H1 (cell line): Measurements from ENCODE around the gene GALNT2. TPM values are rescaled to one million over a fixed set of nuclear protein-coding genes. Genes with fewer than 3 reads are reported as not detected.

Source experiments
- CTCF ChIA-PET: fragments of 300-600 bp; sonication (Branson Sonifier 250); formaldehyde crosslinking; loops from one replicate; lab custom pipeline; 2021; ENCODE audit not compliant: partially characterized antibody; lab: Charles Lee
- POLR2A ChIA-PET: fragments of 300-600 bp; sonication (Branson Sonifier 250); formaldehyde crosslinking; loops from one replicate; lab custom pipeline; 2021; ENCODE audit warnings: inconsistent platforms; ENCODE audit not compliant: partially characterized antibody; lab: Charles Lee
- DNase-seq, 2 experiments: peaks; one replicate each; pipeline versions ENCODE4 v3.0.0 to v3.0.0-alpha.2; 2010 to 2022; ENCODE audit warnings: low spot score in 2 of 2, low read depth in 1 of 2, mixed read lengths in 1 of 2
- FAIRE-seq: peaks from 2 replicates; lab custom pipeline; 2011; peaks lifted over from hg19 to GRCh38; lab: Jason Lieb, UNC
- H2AFZ ChIP-seq: 2 replicates; pipeline ENCODE4 v1.8.1; 2012; ENCODE audit warnings: low read length, inconsistent platforms
- H2AK5ac ChIP-seq: 2 replicates; pipeline ENCODE4 v1.6.1; 2013; ENCODE audit warnings: low read depth, low read length
- H2BK120ac ChIP-seq: replicated peaks from 2 replicates; pipeline ENCODE3; 2013; ENCODE audit warnings: low read depth, low read length, inconsistent platforms
- H2BK12ac ChIP-seq: 2 replicates; pipeline ENCODE4 v1.6.1; 2013; ENCODE audit warnings: low read depth, low read length
- H2BK15ac ChIP-seq: 2 replicates; pipeline ENCODE4 v1.6.1; 2013; ENCODE audit warnings: low read length
- H2BK20ac ChIP-seq: 2 replicates; pipeline ENCODE4 v1.6.1; 2013; ENCODE audit warnings: low read length
- H2BK5ac ChIP-seq: 2 replicates; pipeline ENCODE4 v1.6.1; 2013; ENCODE audit warnings: low read depth, low read length
- H3K14ac ChIP-seq: 2 replicates; pipeline ENCODE4 v1.6.1; 2013; ENCODE audit warnings: inconsistent platforms; ENCODE audit not compliant: insufficient read length
- H3K18ac ChIP-seq: 2 replicates; pipeline ENCODE4 v1.6.1; 2013; ENCODE audit warnings: low read length; ENCODE audit errors: extremely low read depth
- H3K23ac ChIP-seq: 2 replicates; pipeline ENCODE4 v1.6.1; 2013; ENCODE audit warnings: inconsistent platforms; ENCODE audit not compliant: insufficient read length
- H3K23me2 ChIP-seq: 2 replicates; pipeline ENCODE4 v1.6.1; 2013; ENCODE audit warnings: low read depth, low read length
- H3K27ac ChIP-seq: 2 replicates; pipeline ENCODE4 v1.6.1; 2011; ENCODE audit warnings: low read depth, low read length, inconsistent platforms
- H3K27me3 ChIP-seq, 4 experiments: replicated peaks in 1 of 4; 1 replicate in 1 of 4; 2 replicates in 3 of 4; pipeline versions ENCODE4 v1.6.1 to v1.8.1; 2011 to 2013; ENCODE audit warnings: low read length in 3 of 4, mild to moderate bottlenecking in 3 of 4, inconsistent platforms in 2 of 4, mixed read lengths in 2 of 4, moderate library complexity in 1 of 4; ENCODE audit not compliant: control insufficient read depth in 3 of 4, insufficient read depth in 3 of 4; ENCODE audit errors: extremely low read depth in 1 of 4
- H3K36me3 ChIP-seq, 4 experiments: 2 replicates each; pipeline versions ENCODE4 v1.6.1 to v1.8.1; 2011 to 2013; ENCODE audit warnings: mild to moderate bottlenecking in 4 of 4, low read length in 3 of 4, moderate library complexity in 2 of 4, control low read depth in 1 of 4, inconsistent platforms in 1 of 4; ENCODE audit not compliant: insufficient read depth in 4 of 4, control insufficient read depth in 2 of 4
- H3K4ac ChIP-seq: replicated peaks from 2 replicates; pipeline ENCODE3; 2013; ENCODE audit warnings: low read length, low read depth, mixed read lengths, inconsistent platforms; ENCODE audit not compliant: insufficient read length
- H3K4me1 ChIP-seq, 4 experiments: replicated peaks in 1 of 4; 1 replicate in 1 of 4; 2 replicates in 3 of 4; pipeline versions ENCODE4 v1.6.1 to v1.8.1; 2011 to 2013; ENCODE audit warnings: low read length in 3 of 4, inconsistent platforms in 2 of 4, mixed read lengths in 1 of 4; ENCODE audit not compliant: insufficient read depth in 4 of 4, control insufficient read depth in 3 of 4
- H3K4me2 ChIP-seq, 2 experiments: 2 replicates each; pipeline versions ENCODE4 v1.6.1 to v1.8.1; 2011 to 2013; ENCODE audit warnings: low read depth in 2 of 2, low read length in 2 of 2, control low read depth in 1 of 2, inconsistent platforms in 1 of 2, mild to moderate bottlenecking in 1 of 2; ENCODE audit not compliant: insufficient read depth in 1 of 2
- H3K4me3 ChIP-seq, 4 experiments: fragments of 200-600, 300-600 bp in 1 of 4; sonication (generic), shearing (Covaris generic), sonication (Bioruptor Twin) in 1 of 4; 2 replicates each; pipeline versions ENCODE4 v1.5.1 to v1.8.1; 2011 to 2016; ENCODE audit warnings: low read length in 4 of 4, low read depth in 3 of 4, control low read depth in 2 of 4, inconsistent platforms in 2 of 4, mild to moderate bottlenecking in 2 of 4, mixed read lengths in 1 of 4, moderate library complexity in 1 of 4; ENCODE audit not compliant: insufficient read depth in 2 of 4; ENCODE audit errors: extremely low read depth in 1 of 4
- H3K56ac ChIP-seq: replicated peaks from 2 replicates; pipeline ENCODE3; 2013; ENCODE audit warnings: low read depth, mild to moderate bottlenecking, mixed read lengths, low read length, inconsistent platforms; ENCODE audit not compliant: insufficient read length
- H3K79me1 ChIP-seq: 2 replicates; pipeline ENCODE4 v1.6.1; 2013; ENCODE audit warnings: low read depth, low read length, control low read depth
- H3K79me2 ChIP-seq, 2 experiments: 2 replicates each; pipeline versions ENCODE4 v1.6.1 to v1.8.1; 2012 to 2013; ENCODE audit warnings: low read length in 2 of 2, mild to moderate bottlenecking in 2 of 2, inconsistent platforms in 1 of 2; ENCODE audit not compliant: insufficient read depth in 2 of 2, control insufficient read depth in 1 of 2
- H3K9ac ChIP-seq, 4 experiments: replicated peaks in 1 of 4; 1 replicate in 1 of 4; 2 replicates in 3 of 4; pipeline versions ENCODE4 v1.6.1 to v1.8.1; 2011 to 2013; ENCODE audit warnings: low read depth in 3 of 4, low read length in 3 of 4, control low read depth in 2 of 4, mild to moderate bottlenecking in 2 of 4, moderate library complexity in 2 of 4, inconsistent platforms in 1 of 4; ENCODE audit errors: extremely low read depth in 1 of 4
- H3K9me3 ChIP-seq, 2 experiments: 2 replicates each; pipeline versions ENCODE4 v1.6.1 to v1.8.1; 2012 to 2013; ENCODE audit warnings: mild to moderate bottlenecking in 2 of 2, moderate library complexity in 2 of 2, control low read depth in 1 of 2, inconsistent platforms in 1 of 2, low read depth in 1 of 2, low read length in 1 of 2, mixed read lengths in 1 of 2; ENCODE audit not compliant: insufficient read depth in 2 of 2
- H4K20me1 ChIP-seq, 2 experiments: replicated peaks in 1 of 2; 2 replicates each; pipeline versions ENCODE3 to v1.8.1; 2011 to 2013; ENCODE audit warnings: inconsistent platforms in 2 of 2, low read length in 2 of 2, mild to moderate bottlenecking in 1 of 2; ENCODE audit not compliant: insufficient read depth in 2 of 2, control insufficient read depth in 1 of 2
- H4K5ac ChIP-seq: 2 replicates; pipeline ENCODE4 v1.6.1; 2013; ENCODE audit warnings: low read length, low read depth, mixed read lengths, inconsistent platforms; ENCODE audit not compliant: insufficient read length
- H4K8ac ChIP-seq: 2 replicates; pipeline ENCODE4 v1.8.0; 2013; ENCODE audit warnings: mild to moderate bottlenecking, moderate library complexity, low read length, inconsistent platforms; ENCODE audit not compliant: insufficient read depth; ENCODE audit errors: extremely low read depth
- H4K91ac ChIP-seq: replicated peaks from 2 replicates; pipeline ENCODE3; 2013; ENCODE audit warnings: low read length, mixed read lengths, inconsistent platforms; ENCODE audit not compliant: insufficient read length
- BACH1 ChIP-seq: IDR thresholded peaks from 2 replicates; pipeline ENCODE4 v1.6.1; 2012; ENCODE audit warnings: low read length, improper control_type of control experiment
- TEAD4 ChIP-seq: IDR thresholded peaks from 2 replicates; pipeline ENCODE4 v1.6.1; 2012; ENCODE audit warnings: low read depth, low read length, inconsistent platforms, mixed read lengths
- WGBS, 2 experiments: shearing (Covaris generic) in 1 of 2; methylation state at CpG; one replicate each; pipeline versions ENCODE4 v1.1.6 to v1.1.7; 2013 to 2015; ENCODE audit warnings: low lambda C conversion rate in 2 of 2, mixed read lengths in 2 of 2, inconsistent platforms in 1 of 2, low coverage in 1 of 2, missing lambda C conversion rate in 1 of 2; ENCODE audit not compliant: insufficient replicate concordance in 2 of 2, insufficient coverage in 1 of 2, insufficient read length in 1 of 2; ENCODE audit errors: extremely low coverage in 1 of 2, missing lambda C conversion rate in 1 of 2; 5-methylcytosine and 5-hydroxymethylcytosine counted together
- polyA plus RNA-seq, 7 experiments: library from polyadenylated mRNA; depleted of rRNA in 3 of 7; stranded (reverse) in 5 of 7; unstranded in 2 of 7; fragments of >200 nt in 5 of 7; fragments of 200-250 nt in 2 of 7; gene quantifications; 1 replicate in 5 of 7; 2 replicates in 1 of 7; 4 replicates in 1 of 7; pipeline versions ENCODE4 v1.2.1 to v1.2.3, GENCODE V29; 2011 to 2013; ENCODE audit warnings: missing spikeins in 2 of 7, mixed read lengths in 2 of 7
- total RNA-seq: library from RNA; stranded (reverse); fragmentation: NEBNext Ultra II Directional; extraction: Animal tissue kit (Norgen Biotek cat#: 25700); gene quantifications from 2 replicates; pipeline ENCODE4 v1.2.1, GENCODE V29; 2021

GALNT2 gene
- total and polyA plus RNA-seq, 2 of the 8 experiments (the other 6 are each of a cell fraction or from before 2014, with no cell fraction given) = 34.5 to 75.3 TPM

- FAIRE-seq = no peak
- Histone ChIP-seq H2BK5ac (no peak overlapping the region), H3K27ac (no peak overlapping the region), H3K23ac (no peak overlapping the region), H3K79me1 (no peaks in the 10 kb centered on the region), H4K91ac (no peak overlapping the region), H3K23me2 (no peaks in the 10 kb centered on the region), H3K18ac (no peak overlapping the region), H3K9ac (no peak overlapping the region), H2AFZ (peak overlapping the region; percentile 38; the same call in 1 of the 2 replicates), H3K4me1 (no peaks in the 10 kb centered on the region), H3K9me3 (peaks cover 0 to 4% of the 10 kb centered on the region in 2 experiments; a peak in 1 of 4 replicates), H3K4me2 (no peak overlapping the region), H3K56ac (no peak overlapping the region), H3K14ac (no peak overlapping the region), H2BK120ac (no peak overlapping the region), H2AK5ac (no peak overlapping the region), H3K4me3 (no peak overlapping the region), H3K79me2 (no peaks in the 10 kb centered on the region), H4K20me1 (no peaks in the 10 kb centered on the region), H3K4ac (no peak overlapping the region), H2BK12ac (0 out of 2 replicates have a peak overlapping the region, but pooled peaks have one; percentile 28), H3K36me3 (no peaks in the 10 kb centered on the region), H2BK15ac (no peak overlapping the region), H4K8ac (no peak overlapping the region), H4K5ac (no peak overlapping the region), H3K27me3 (no peaks in the 10 kb centered on the region), H2BK20ac (no peak overlapping the region)
- DNase-seq = no peak
- CTCF ChIA-PET = interaction anchor here (1.5 kb wide), 1 partner anchor 9 kb away, joined by 4 read pairs; no protein-coding TSS in a partner anchor
- 86% methylated on average over 24 of the region's 24 CpGs; no CpG with 5 or more reads in 1 of the 2 experiments for WGBS, 2 experiments
- POLR2A ChIA-PET = interaction anchor here (1.5 kb wide), 1 partner anchor 8 kb away, joined by 3 read pairs; the partner anchor contains the start of gene GALNT2
- TF ChIP-seq TEAD4 (no peak), BACH1 (no peak)
Measured at GRCh38 chr1:230057681-230058565, 9.1 kb upstream of the GALNT2 start.
